GM21786 (cell line): ENCODE data around the gene DLG5.

ENCODE experiments used
- ATAC-seq: cut with Tn5 transposase; IDR thresholded peaks from one replicate; pipeline ENCODE4 v1.9.1; 2021; ENCODE audit not compliant: unreplicated experiment

Gene DLG5

GRCh38 chr10:77892021-77892739 is 34.4 kb downstream of the DLG5 start:
- ATAC-seq: no peak

GRCh38 chr10:77890097-77890496 is 36.5 kb downstream of the DLG5 start:
- no peak for ATAC-seq

- ATAC-seq: no peak
Observed at GRCh38 chr10:77889277-77889903, 37.2 kb downstream of the DLG5 start.

- no peak for ATAC-seq
Observed at GRCh38 chr10:77888356-77888703, 38.2 kb downstream of the DLG5 start.

GRCh38 chr10:77887631-77888355 is 38.8 kb downstream of the DLG5 start:
- ATAC-seq: no peak

- ATAC-seq: no peak
Observed at GRCh38 chr10:77886795-77887355, 39.7 kb downstream of the DLG5 start.

GRCh38 chr10:77884181-77884580 is 42.4 kb downstream of the DLG5 start:
- no peak for ATAC-seq

GRCh38 chr10:77881636-77882035 is 44.9 kb downstream of the DLG5 start:
- ATAC-seq: no peak

- no peak for ATAC-seq
Observed at GRCh38 chr10:77881222-77881621, 45.3 kb downstream of the DLG5 start.

- no peak for ATAC-seq
Observed at GRCh38 chr10:77879710-77880109, 46.8 kb downstream of the DLG5 start.

GRCh38 chr10:77879065-77879464 is 47.5 kb downstream of the DLG5 start:
- no peak for ATAC-seq

GRCh38 chr10:77877441-77878344 is 48.9 kb downstream of the DLG5 start:
- ATAC-seq: peak; percentile 54

- no peak for ATAC-seq
Observed at GRCh38 chr10:77875730-77876129, 50.8 kb downstream of the DLG5 start.

GRCh38 chr10:77874872-77875271 is 51.7 kb downstream of the DLG5 start:
- ATAC-seq: no peak

GRCh38 chr10:77873536-77874380 is 52.8 kb downstream of the DLG5 start:
- peak; percentile 87 for ATAC-seq

- no peak for ATAC-seq
Observed at GRCh38 chr10:77872947-77873535, 53.5 kb downstream of the DLG5 start.

GRCh38 chr10:77872151-77872946 is 54.2 kb downstream of the DLG5 start:
- no peak for ATAC-seq

- no peak for ATAC-seq
Observed at GRCh38 chr10:77869626-77870420, 56.7 kb downstream of the DLG5 start.
